Activated gamma-delta T cell treated with Interleukin-2 at 50 U/mL for 16 hours (primary cell): ENCODE data around the gene ATP6V0C.
A peak's percentile ranks its signal among the peaks of the same experiment; 100 is the strongest.

Experiments used
- DNase-seq: peaks from one replicate; pipeline ENCODE4 v3.0.0-alpha.2; 2020

Gene ATP6V0C

GRCh38 chr16:2493605-2494004, 20.1 kb upstream of the ATP6V0C start:
- DNase-seq = no peak

- no peak for DNase-seq
Measured at GRCh38 chr16:2494616-2495015, 19.1 kb upstream of the ATP6V0C start.

DNA sequence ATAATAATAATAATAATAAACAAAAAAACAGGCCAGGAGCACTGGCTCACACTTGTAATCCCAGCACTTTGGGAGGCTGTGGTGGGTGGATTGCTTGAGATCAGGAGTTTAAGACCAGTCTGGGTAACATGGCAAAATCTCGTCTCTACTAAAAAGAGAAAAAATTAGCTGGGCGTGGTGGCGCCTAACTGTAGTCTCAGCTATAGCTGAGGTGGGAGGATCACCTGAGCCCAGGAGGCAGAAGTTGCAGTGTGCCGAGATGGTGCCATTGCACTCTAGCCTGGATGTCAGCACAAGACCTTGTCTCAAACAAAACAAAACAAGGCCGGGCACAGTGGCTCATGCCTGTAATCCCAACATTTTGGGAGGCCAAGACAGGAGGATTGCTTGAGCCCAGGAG, 18.7 kb upstream of the ATP6V0C start:
- DNase-seq = no peak

- DNase-seq = no peak
Measured at GRCh38 chr16:2496223-2497115, 17.3 kb upstream of the ATP6V0C start.

GRCh38 chr16:2497116-2497630, 16.6 kb upstream of the ATP6V0C start:
- DNase-seq = no peak

GRCh38 chr16:2497695-2498484, 15.9 kb upstream of the ATP6V0C start:
- no peak for DNase-seq

DNA sequence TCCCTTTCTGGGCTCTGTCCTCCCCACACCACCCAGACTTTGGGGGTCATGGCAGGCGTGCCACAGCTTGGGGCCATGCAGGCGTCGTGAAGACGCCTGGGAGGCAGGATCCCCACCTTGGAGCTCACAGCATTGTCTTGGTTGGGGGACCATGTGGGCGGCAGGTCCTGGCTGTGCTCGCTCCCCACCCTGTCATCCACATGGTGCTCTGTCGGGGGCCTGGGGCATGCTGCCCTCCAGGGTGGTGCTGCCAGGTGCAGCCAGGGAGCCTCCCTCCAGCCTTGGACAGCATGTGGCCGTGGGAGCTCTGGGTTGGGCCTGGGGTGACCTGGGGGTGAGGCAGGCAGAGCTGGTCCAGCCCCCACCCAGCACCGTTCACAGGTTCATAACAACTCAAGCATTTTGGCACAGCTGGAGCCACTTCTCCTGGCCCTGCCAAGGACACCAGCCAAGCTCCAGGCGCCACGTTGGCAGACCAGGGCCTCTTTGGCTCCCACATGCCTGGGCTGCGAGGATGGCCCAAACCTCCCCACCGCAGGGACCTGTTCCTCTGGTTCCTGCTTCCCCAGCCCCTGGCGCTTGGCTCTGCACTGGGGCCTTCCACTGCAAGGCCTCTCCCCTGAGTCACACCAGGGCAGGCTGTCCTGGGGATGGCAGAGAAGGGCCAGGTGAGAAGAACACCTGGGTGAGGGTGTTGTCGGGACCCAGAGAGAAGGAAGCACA, 15.1 kb upstream of the ATP6V0C start:
- no peak for DNase-seq

- DNase-seq = no peak
Measured at GRCh38 chr16:2499454-2499853, 14.3 kb upstream of the ATP6V0C start.

GRCh38 chr16:2499890-2500429, 13.8 kb upstream of the ATP6V0C start:
- DNase-seq = no peak

GRCh38 chr16:2500430-2500917, 13.3 kb upstream of the ATP6V0C start:
- DNase-seq = no peak

- DNase-seq = peak; percentile 82
Measured at GRCh38 chr16:2500918-2501750, 12.6 kb upstream of the ATP6V0C start.

GRCh38 chr16:2501946-2502895, 11.5 kb upstream of the ATP6V0C start:
- no peak for DNase-seq

- no peak for DNase-seq
Measured at GRCh38 chr16:2505695-2506094, 8.1 kb upstream of the ATP6V0C start.

- no peak for DNase-seq
Measured at GRCh38 chr16:2507052-2507659, 6.6 kb upstream of the ATP6V0C start.

DNA sequence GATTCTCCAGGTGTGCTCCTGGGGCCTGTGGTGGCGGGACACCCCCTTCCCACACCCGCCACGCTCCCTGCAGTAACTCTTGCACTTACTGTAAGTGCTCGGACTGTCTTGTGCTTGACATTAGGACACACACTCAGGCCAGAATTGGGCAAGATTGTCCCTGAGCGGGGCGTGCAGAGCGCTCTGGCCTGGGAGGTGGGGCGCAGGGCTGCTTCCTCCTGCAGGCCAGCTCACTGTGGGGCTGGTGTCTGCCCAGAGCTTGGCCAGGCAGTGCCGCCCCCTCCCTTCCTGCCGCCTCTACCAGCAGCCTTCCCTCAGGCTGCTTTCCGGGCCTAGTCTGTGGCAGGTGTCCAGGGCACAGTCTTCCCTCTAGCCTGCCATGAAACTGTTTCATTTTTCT, 6.1 kb upstream of the ATP6V0C start:
- no peak for DNase-seq

DNA sequence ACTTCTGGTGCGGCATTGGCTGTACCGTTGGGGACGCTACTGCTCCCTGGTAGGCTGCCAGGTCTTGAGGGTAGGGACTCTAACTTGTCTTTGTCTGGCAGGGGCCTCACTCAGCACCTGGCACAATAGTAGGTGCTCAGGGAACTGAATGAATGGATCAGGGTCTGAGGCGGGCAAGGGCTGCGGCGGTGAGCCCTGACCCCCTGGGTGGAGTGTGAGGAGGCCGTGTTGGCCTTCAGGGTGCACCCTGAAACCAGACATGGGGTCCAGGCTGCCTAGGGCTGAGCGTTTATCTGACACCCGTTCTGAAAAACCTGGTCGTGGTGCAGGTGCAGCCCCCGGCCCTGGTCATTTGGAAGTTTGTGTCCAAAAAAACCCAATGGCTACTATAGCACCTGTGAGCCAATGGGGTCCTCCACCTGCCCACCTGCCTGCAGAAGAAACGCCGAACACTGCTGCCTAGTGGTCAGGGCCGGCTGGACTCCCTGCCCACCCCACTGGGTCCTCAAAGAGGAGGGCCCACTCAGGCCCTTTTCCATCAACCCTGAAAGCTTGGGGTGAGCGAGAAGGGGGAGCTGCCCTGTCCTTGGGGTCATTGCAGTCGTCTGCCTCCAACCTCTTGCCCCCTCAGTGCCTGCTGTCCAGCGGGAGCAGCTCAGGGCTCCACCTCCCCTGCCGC, 4.9 kb upstream of the ATP6V0C start:
- no peak for DNase-seq

GRCh38 chr16:2511128-2511800, 2.5 kb upstream of the ATP6V0C start:
- DNase-seq = no peak

GRCh38 chr16:2511996-2512734, 1.6 kb upstream of the ATP6V0C start:
- DNase-seq = no peak
